ENCODE results near the gene CELF5.
"Not testable (repeated sequence)": the region's sequence is repeated elsewhere in the genome, so short reads cannot be mapped to it uniquely, and the experiment has no call there.

The CELF5 gene

DNA sequence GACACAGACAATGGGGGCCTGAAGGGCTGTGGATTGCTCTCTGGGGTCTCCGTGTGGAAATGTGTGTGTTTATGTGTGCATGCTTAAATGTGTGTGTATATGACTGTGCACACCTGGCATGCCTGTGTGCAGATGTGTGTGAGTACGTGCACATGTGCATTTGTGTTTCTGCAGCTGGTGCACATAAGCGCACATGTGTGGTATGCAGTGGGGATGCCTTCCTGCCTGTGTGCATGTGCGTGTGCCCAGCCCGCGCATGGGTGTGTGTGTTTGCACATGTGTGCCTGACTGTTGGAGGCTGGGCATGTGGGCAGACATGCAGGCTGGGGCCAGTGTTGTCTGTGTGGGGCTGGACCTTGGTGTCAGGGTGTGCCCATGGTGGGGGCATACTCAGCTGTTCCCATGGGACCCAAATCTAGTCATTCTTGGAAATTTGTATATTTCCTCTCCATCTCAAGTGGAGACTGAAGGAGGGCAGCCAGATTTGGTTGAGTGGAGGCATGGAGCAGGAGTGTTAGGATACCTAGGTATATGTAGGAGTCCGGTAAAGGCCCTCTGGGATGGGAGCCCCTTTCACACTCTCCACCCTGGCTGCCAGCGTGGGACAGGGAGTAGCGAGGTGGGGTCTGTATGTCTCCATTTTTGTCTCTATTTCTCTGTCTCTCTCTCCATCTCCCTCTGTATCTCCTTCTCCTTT, 49.9 kb downstream of the CELF5 start:
- no peak for DNase-seq (ENCODE audit: low read depth)

DNA sequence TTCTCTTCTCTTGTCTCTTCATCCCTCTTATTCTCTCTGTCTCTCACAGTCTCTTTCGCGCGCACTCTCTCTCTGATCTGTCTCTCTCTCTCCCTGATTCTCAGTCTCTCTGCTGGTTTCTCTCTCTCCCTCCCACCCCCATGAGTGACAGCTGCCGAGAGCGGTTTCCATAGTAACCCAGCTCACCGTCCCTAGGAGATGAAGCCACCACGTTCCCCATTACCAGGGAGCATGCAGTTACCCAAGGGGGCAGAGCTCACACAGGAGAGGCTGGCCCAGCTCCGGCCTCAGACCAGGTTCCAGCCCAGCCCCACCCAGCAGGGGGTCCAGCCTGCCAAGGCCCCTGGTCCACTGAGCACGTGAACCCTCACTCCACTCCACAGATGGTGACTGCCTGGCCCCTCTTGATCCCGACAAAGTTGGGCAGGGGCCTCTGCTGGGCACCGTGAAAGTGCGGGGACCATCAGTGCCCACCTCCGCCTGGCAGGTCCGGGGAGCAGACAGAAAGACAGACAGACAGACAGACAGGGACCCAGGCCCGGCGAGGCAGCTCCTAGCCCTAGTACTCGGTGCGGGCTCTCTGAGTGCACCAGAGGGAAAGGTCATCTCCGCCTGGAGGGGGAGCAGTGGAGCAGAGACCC, 50.6 kb downstream of the CELF5 start:
- no peak for DNase-seq (ENCODE audit: low read depth)

DNA sequence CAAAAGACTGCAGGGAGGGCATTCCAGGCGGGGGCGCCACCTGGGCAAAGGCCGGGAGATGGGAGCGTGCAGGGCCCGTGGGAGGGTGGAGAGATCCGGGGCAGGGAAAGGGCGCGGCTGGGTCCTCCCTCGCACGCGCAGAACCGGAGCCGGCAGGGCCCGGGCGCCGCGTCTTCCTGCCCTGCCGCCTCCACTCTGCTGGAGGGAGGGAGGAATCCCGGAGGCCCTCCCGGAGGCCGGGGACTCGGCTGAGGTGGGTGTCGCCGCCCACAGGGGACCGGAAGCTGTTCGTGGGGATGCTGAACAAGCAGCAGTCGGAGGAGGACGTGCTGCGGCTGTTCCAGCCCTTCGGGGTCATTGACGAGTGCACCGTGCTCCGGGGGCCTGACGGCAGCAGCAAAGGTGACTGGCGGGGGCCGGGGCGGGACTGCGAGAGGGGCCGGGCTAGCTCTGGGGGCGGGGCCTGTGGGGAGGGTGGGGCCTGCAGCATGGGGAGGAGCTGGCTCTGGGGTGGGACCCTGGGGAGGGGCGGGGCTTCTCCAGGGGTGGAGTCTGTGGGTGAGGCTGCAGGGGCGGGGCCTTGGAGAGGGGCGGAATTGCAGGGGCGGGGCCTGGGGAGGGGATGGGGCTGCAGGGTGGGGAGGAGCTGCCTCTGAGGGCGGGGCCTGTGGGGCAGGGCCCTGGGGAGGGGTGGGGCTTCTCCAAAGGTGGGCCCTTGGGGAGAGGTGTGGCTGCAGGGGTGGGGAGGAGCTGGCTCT, 51.3 kb downstream of the CELF5 start:
- no peak for DNase-seq (ENCODE audit: low read depth)

DNA sequence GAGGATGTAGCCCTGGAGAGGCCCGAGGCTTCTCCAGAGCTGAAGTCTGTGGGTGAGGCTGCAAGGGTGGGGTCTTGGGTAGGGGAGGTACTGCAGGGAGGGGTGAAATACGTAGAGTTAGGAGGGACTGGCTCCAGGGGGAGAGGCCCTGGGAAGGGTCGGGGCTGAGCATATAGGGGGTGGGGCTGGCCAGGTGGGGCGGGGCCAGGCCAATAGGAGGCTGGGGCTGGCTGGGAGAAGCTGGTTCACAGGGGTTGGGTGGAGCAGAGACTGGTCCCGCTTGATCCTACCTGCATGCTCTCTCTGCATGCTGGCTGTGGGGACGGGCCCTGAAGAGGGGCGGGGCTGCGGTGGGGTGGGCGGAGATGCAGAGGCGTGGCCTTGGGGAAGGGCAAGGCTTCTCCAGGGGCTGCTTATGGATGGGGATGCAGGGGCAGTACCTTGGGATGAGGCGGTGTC, 51.9 kb downstream of the CELF5 start:
- no peak for DNase-seq (ENCODE audit: low read depth)

DNA sequence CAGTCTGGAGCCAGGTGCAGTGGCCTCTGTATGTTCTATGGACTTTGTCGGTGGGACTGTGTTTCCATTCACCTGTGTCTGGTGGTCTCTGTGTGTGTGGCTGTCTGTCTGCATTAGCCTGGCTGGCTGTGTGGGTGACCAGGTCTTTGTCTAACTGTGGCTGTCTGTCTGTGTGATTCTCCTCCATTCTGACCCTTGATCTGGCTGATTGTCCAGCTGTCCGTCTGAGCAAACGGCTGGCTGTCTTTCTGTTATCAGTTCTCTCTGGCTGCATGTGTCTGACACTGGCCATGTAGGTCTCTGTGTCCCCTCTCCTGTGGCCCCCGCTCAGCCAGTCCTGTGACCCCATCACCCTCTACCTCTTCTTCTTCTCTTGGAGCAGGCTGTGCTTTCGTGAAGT, 53.2 kb downstream of the CELF5 start:
- DNase-seq (ENCODE audit: low read depth): no peak

DNA sequence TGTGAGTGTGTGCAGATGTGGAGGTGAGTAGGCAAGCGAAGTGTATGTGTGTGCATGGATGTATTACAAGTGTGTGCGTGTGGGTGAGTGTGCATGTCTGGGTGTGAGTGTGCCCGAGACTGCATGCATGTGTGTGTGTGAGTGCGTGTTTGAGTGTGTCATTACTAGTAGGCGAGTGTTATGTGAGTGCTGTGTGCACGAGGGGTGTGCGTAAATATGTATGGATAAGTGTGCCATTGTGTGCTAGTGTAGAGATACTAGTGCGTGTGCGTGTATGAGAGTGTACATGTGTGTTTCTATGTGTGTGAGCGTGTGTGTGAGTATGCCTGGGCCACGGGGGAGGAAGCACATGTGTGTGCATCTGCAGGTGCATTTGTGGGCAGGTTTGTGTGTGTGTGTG, 53.8 kb downstream of the CELF5 start:
- DNase-seq (ENCODE audit: low read depth): no peak

DNA sequence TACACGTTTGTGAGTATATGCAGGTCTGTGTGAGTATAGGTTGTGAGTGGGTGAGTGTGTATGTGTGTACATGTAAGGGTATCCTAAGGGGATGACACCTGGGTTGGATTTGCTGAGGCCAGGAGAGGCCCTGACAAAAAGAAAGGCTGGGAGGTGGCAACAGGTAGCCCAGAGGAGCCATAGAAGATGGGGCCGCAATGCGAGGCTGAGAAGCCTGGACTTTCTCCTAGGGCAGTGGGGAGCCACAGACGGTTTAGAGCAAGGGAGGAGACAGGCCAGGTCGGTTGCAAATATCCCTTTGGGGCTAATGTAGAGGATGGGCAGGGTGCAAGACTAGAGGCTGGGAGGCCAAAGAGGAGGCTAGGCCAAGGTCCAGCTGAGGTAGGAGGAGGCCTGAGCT, 54.3 kb downstream of the CELF5 start:
- no peak for DNase-seq (ENCODE audit: low read depth)

DNA sequence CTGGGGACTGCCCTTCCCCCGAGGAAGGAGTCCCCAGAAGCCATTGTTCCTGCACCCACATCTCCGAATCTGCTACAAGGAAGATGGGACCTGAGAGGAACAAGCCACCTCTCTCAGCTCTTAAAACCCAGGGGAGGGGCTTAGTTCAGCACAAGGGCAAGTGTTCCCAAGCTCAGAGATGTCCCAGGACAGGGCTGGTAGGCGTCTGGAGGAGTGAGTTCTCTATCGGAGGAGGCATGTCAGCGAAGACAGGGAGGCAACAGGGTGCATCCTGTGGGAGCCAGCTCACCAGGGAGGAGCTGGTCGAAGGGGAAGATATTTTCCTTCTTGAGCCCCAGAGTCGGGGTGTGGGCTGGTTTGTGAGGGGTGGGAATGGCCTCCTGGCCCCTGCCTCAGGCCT, 54.8 kb downstream of the CELF5 start:
- DNase-seq (ENCODE audit: low read depth): no peak

DNA sequence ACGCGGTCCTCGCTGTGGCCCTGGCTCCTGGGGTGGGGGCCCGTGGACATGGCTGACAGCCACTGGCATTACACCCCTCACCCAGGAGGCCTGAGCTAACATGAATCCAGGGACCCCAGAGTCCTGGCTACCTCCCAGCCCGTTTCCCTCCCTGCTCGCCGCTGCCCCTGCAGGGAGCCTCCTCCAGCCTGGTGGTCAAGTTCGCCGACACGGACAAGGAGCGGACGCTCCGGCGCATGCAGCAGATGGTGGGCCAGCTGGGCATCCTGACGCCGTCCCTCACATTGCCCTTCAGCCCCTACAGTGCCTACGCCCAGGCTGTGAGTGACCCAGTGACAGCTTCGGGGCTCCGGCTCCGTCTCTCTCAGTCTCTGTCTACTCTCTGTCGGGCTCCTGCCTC, 56.6 kb downstream of the CELF5 start:
- DNase-seq (ENCODE audit: low read depth): no peak

DNA sequence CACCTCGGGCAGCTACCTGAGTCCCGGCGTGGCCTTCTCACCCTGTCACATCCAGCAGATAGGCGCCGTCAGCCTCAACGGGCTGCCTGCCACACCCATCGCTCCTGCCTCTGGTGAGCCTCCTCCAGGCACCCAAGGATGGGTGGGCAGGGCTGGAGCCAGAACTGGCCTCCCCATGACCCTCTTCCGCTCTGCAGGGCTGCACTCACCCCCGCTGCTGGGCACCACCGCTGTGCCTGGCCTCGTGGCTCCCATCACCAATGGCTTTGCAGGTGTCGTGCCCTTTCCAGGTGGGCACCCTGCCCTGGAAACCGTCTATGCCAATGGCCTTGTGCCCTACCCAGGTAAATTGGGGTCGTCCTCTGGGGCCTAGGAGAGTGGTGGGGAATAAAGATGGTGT, 57.7 kb downstream of the CELF5 start:
- DNase-seq (ENCODE audit: low read depth): no peak

DNA sequence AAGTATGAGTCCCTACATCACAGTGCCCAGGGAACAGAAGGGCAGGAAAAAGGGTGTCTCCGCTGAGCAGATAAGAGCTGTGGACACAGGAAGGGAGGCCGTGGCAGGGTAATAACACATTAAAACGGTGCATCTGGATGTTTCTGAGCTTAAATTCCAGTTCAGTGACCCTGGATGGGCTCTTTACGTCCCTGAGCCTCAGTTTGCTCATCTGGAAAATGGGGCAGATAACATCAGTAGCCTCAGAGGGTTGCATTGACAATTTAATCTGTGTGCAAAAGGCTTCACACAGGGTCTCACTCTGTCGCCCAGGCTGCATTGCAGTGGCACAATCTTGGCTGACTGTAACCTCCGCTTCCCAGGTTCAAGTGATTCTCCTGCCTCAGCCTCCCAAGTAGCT, 58.1 kb downstream of the CELF5 start:
- DNase-seq (ENCODE audit: low read depth): no peak

DNA sequence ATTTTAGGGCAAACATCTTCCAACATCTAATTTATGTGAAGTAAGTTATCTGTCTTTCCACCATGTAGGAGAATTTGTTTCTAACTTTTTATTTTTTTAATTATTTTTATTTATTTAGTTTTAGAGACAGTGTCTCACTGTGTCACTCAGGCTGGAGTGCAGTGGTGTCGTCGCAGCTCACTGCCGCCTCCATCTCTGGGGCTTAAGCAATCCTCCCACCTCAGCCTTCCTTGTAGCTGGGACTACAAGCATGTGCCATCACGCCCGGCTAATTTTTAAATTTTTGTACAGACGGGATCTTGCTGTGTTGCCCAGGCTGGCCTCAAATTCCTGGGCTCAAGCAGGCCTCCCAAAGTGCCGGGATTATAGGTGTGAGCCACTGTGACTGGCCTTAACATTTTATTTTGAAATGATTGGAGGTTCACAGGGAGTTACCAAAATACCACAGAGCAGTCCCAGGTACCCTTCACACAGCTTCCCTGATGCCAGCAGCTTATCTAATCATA, 58.8 kb downstream of the CELF5 start:
- no peak for DNase-seq (ENCODE audit: low read depth)

DNA sequence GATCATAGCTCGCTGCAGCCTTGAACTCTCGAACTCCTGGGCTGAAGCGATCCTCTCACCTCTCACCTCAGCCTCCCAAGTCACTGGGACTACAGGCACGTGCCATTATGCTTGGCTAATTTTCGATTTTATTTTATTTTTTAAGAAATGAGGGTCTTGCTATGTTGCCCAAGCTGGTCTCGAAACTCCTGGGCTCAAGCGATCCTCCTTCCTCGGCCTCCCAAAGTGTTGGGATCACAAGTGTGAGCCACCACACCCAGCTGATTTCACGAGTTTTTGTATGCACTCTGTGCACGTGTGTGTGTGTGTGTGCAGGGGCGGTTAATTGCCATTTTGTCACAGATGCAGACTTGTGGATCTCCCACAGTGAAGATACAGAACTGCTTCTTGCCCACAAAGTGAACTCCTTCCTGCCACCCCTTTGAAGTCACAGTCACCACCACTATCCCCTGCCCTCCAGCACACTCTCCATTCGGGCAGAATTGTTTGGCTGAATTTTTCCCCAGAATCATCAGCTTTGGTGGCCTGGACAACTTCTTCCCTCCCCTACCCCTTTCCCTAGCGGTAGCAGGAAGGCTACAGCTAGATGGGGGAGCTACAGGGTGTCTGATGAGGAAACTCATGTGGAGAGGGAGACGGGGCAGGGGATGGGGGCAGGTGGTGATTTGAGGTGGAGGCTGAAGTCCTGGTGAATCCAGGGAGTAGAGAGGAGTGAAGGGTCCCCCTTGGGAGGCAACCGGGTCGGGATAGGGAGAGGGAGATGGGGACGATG, 59.6 kb downstream of the CELF5 start:
- no peak for DNase-seq (ENCODE audit: low read depth)

DNA sequence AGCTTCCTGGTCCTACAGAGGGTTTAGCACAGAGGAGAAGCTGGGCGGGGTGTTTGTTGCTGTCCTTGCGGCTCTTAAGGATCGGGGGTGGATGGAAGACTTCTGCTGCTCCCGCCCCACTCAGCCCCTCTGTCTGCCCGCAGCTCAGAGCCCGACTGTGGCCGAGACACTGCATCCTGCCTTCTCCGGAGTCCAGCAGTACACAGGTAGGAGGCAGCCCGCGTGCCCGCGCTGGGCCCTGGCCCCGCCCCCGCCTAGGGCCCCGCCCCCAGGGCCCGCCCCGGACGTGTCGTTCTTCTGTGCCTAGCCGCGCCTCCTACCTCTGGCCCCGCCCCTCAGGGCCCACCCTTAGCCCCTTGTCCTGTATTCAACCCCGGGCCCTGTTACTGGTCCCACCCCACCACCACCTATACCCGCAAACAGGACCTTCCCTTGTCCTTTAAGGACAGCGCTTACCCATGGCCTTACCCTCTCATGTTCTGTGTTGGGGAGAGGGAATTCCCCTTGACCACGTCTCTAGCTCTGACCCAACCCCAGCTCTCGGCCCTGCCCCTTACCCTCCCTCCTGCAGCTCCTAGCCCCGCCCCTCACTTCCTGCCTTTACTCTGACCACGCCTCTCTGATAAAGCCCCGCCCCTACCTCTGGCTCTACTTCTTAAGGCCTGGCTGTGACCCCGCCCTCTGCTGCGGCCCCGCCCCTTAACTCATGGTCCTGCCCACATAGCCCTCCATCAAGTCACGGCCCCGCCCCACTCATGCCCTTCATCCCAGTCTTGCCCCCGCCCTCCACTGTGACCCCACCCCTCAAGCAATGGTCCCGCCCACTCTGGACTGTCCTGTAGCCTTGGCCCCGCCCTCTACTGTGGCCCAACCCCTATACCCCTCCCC, 60.5 kb downstream of the CELF5 start:
- no peak for DNase-seq (ENCODE audit: low read depth)

DNA sequence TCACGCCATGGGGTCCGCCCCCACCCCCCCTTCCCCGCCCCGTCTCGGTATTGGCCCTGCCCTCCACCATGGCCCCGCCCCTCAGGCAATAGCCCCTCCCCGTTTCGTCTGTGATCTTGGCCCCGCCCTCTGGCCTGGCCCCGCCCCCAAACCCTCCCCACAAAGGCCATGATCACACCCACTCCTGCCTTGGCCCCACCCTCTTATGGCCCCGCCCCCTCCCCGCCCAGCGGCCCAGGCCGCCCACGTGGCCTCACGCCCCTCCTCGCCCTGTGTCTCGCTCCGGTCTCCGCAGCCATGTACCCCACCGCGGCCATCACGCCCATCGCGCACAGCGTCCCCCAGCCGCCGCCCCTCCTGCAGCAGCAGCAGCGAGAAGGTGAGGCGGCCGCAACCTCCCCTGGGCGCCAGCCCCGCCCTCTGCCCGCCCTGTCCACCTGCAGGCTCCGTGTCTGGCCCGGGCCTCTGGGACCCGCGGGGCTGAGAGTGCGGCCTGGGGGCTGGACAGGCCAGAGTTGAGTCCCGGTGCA, 61.3 kb downstream of the CELF5 start:
- no peak for DNase-seq (ENCODE audit: low read depth)

DNA sequence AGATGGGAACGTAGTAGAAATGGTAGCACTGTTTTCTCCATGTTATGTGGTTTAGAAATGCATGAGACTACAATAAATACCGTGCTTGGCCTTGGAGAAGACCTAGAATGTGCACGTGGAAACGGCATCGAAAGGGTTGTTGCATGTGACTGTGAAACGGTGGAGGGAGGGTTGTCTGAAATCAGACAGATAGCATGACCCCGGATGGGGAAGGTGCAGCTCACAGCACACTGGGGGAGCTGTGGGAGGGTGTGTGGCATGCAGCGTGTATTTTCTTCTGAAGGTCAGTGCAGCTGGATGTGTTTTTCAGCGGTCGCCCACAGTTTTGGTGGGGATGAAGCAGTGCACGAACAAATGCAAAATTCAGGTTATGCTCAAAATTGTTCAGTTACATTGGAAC, 63.4 kb downstream of the CELF5 start:
- DNase-seq (ENCODE audit: low read depth): no peak

DNA sequence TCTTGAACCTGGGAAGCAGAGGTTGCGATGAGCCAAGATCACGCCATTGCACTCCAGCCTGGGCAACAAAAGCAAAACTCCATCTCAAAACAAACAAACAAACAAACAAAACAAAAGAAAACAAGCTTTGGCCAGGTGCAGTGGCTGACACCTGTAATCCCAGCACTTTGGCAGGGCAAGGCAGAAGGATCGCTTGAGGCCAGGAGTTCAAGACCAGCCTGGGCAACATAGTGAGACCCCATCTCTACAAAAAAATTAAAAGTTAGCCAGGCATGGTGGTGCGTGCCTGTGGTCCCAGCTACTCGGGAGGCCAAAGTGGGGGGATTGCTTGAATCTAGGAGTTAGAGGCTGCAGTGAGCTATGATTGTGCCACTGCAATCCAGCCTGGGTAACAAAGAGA, 64.0 kb downstream of the CELF5 start:
- DNase-seq (ENCODE audit: low read depth): not testable (repeated sequence)

DNA sequence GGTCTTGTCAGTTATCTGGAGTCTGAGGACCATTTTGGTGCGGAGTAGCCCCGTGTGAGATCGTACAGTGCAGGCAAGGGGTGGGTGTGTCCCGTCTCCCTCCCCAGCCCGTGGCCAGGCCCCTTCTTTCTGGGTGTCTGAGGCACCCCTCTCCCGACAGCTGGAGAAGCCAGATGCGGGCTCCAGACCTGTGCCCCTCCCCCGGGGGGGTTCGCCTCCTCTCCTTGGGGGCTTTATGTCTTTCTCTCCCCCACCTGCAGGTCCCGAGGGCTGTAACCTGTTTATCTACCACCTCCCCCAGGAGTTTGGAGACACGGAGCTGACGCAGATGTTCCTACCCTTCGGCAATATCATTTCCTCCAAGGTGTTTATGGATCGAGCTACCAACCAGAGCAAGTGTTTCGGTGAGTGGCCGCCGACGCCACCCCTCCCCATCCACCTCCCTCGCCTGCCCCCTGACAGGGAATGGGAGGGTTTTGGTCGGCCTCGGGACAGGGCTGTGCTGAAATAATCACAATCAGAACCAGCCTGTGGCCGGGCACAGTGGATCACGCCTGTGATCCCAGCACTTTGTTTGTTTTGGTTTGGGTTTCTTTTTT, 65.6 kb downstream of the CELF5 start:
- no peak for DNase-seq (ENCODE audit: low read depth)

DNA sequence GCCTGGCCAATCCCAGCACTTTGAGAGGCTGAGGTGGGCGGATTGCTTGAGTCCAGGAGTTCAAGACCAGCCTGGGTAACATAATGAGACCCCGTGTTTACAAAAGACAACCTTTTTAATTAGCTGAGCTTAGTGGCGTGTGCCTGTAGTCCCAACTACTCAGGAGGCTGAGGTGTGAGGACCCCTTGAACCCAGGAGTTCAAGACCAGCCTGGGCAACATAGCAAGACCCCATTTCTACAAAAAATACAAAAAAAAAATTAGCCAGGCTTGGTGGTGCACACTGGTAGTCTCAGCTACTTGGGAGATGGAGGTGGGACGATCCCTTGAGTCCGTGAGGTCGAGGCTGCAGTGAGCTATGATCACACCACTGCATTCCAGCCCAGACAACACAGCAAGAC, 66.4 kb downstream of the CELF5 start:
- not testable (repeated sequence) for DNase-seq (ENCODE audit: low read depth)

DNA sequence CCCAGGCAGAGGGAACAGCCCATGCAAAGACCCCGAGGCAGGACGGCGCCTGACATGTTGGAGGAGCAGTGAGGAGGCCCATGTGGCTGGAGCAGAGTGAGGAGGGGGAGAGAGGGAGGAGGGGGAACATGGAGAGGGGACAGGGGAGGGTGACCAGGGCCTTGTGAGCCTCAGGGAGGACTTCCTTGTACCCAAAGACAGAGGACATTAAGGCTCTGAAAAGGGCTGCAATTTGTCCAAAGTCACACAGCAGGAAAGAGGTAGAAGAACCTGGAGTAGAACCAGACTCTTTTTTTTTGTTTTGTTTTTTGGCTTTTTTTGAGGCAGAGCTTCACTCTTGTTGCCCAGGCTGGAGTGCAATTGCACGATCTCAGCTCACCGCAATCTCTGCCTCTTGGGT, 67.2 kb downstream of the CELF5 start:
- no peak for DNase-seq (ENCODE audit: low read depth)

All from GM04503 (cell line).